ENCODE results near the gene B4GALT1.

- no peak for TF ChIP-seq CTCF (IDR thresholded peaks at IDR 0.05)
- TF ChIP-seq EP300 (IDR thresholded peaks at IDR 0.05), result no peak
Observed at GRCh38 chr9:33109850-33110595, 57.1 kb downstream of the B4GALT1 start.
